Measurements from ENCODE around the gene CDT1. TPM values are rescaled to one million over a fixed set of nuclear protein-coding genes. Genes with fewer than 3 reads are reported as not detected.

Gene CDT1
- total and polyA plus RNA-seq, 4 donors = 0.05 to 1.5 (median 0.94) TPM

DNA sequence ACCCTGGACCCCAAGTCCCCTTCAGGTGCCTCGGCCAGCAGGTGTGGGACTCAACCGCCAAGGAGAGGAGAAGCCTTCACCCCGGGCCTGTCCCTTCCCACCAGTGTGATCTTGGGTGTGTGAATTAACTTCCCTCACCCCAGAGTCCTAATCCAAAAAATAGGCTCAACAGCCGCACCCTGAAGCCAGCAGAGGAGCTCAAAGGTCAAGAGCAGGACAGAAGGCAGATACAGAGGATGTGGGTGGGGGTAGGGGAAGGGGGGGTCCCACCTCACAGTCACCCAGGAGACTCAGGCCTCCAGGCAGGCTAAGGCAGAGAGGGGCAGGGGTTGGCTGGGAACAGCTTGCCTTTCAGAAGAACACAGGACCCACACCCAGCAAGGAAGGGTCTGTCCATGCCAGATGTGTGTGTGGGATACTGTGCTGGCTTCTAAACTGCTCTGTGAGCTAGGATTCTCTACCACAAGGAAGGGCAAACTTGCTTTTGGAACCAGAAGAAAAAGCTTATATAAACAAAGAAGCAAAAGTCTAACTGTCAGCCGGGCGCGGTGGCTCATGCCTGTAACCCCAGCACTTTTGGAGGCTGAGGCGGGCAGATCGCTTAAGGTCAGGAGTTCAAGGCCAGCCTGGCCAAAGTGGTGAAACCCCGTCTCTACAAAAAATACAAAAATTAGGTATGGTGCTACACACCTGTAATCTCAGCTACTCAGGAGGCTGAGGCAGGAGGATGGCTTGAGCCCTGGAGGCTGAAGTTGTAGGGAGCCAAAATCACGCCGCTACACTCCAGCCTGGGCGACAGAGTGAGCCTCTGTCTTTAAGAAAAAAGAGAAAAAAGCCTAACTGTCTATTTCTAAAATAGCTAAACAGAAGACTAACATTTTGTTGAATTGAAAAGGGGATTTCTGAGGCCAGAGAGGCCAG, 23.2 kb upstream of the CDT1 start:
- H3K36me3 ChIP-seq (ENCODE audit: control insufficient read depth in 1 of 2, insufficient read depth in 2 of 2, low read length in 1 of 2) = no peaks in the 10 kb centered on the region
- intact Hi-C loops (cut with DNase I) = loop anchor here in 1 of 2 donors (10.0 kb wide), 1 partner anchor 326 kb away; the partner anchor contains the start of gene ZFPM1
- WGBS, 2 donors = 90 to 93% methylated on average over 13 of the region's 13 CpGs
- no peak overlapping the region for H3K4me3 ChIP-seq (ENCODE audit: low read length in 2 of 2)
- H3K9me3 ChIP-seq (ENCODE audit: control insufficient read depth, low read length) = no peaks in the 10 kb centered on the region
- ATAC-seq (ENCODE audit: low FRiP score) (no peak), DNase-seq (no peak)
- no peaks in the 10 kb centered on the region for H3K4me1 ChIP-seq (ENCODE audit: control insufficient read depth in 1 of 2, insufficient read depth in 2 of 2, low read length in 2 of 2)
- H3K27ac ChIP-seq (ENCODE audit: low read depth in 1 of 2, low read length in 2 of 2) = no peak overlapping the region
- H3K27me3 ChIP-seq (ENCODE audit: control insufficient read depth in 1 of 2, insufficient read depth in 2 of 2, low read length in 1 of 2) = no peaks in the 10 kb centered on the region

DNA sequence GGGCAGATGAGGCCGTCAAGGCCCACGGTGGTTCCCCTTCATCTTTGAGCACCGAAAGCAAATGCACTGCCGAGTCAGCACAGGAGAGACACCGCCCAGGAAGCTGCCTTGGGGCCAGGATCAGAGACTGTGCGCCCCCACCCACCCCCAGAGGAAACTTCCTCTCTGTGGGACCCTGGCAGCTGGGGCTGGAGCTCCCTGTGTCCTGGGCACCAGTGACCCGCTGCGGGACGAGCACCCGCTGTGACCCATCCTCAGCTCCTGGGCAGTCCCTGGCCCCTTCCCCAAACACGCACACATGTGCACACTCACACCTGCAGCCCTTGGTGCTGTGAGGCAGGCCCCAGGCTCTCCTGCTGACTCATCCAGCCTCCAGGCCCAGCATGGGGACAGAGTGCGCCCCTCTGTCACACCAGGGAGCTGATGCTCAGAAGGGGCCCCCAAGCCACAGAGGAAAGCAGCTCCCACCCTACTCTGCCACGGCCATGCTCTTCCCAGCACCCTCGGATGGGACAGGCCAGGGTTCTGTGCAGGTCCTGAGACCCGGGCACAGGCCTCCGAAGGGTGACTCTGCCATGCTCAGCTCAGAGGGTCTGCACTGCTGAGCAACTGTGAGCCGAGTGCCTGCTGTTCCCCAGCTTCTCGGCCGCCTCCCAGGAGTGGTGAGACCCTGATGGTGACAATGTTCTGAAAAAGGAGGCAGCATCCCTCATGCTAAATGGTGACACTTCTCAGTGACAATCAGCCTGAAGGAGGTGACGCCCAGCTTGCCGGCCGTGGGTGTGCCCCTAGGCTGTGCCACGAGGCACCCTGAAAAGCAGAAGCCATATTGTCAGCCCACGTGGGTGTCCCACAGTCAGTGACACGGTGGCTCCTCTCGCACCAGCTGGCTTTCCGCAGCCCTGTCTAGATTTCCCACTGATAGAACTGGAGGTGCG, 22.2 kb upstream of the CDT1 start:
- no peaks in the 10 kb centered on the region for H3K27me3 ChIP-seq (ENCODE audit: control insufficient read depth in 1 of 2, insufficient read depth in 2 of 2, low read length in 1 of 2)
- H3K9me3 ChIP-seq (ENCODE audit: control insufficient read depth, low read length) = no peaks in the 10 kb centered on the region
- H3K4me3 ChIP-seq (ENCODE audit: low read length in 2 of 2) = no peak overlapping the region
- H3K36me3 ChIP-seq (ENCODE audit: control insufficient read depth in 1 of 2, insufficient read depth in 2 of 2, low read length in 1 of 2) = no peaks in the 10 kb centered on the region
- no peaks in the 10 kb centered on the region for H3K4me1 ChIP-seq (ENCODE audit: control insufficient read depth in 1 of 2, insufficient read depth in 2 of 2, low read length in 2 of 2)
- DNase-seq (peak in 1 of 2 donors; percentile 77), ATAC-seq (ENCODE audit: low FRiP score) (no peak)
- WGBS, 2 donors = 87 to 89% methylated on average over 28 of the region's 28 CpGs
- intact Hi-C loops (cut with DNase I) = loop anchor here (2.0 to 10.0 kb wide), 2 partner anchors 39 to 327 kb away; partner anchors contain the start of gene ZFPM1 (in 1 of the 2)
- H3K27ac ChIP-seq (ENCODE audit: low read depth in 1 of 2, low read length in 2 of 2) = no peak overlapping the region

DNA sequence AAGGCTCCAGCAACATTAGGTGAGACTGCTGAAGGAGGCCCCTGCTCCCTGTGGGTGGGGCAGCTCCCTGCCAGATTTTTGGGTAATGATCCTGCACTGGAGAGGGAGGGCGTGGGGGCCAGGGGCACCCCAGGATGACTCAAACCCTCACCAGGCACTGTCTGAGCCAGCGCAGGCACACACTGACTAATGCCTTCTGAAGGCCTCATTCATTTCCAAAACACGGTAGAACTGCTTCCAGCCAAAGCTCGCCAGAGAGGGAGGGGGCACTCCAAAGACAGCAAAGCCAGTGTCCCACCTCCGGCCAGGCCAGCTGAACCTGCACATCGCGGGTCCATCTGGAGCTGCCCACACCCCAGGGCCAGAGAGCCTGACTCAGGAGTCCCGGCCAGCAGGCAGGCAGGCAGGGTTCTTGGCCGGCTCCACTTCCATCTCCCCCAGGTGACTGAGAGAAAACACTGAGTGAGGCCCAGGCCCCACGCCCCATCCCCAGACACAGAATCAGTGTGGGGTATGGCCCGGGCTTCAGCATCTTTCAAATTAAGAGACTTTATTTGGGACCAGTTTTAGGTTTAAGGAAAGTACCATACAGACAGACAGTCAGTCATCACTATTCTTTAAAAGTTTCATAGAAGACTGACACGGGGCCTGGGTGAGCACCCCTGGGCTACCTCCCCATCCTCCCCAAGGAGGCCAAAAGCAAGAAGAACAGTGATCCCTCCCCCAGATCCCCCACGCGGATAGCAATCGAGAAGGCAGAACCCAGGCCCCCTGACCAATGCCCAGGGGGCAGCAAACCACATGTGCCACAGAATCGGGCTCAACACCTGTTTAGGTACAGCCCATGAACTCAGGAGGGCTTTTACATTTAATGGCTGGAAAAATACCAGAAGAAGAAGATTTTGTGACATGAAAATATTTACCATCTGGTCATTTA, 20.9 kb upstream of the CDT1 start:
- Histone ChIP-seq H3K36me3 (ENCODE audit: control insufficient read depth in 1 of 2, insufficient read depth in 2 of 2, low read length in 1 of 2) (no peaks in the 10 kb centered on the region), H3K27me3 (ENCODE audit: control insufficient read depth in 1 of 2, insufficient read depth in 2 of 2, low read length in 1 of 2) (no peaks in the 10 kb centered on the region), H3K4me1 (ENCODE audit: control insufficient read depth in 1 of 2, insufficient read depth in 2 of 2, low read length in 2 of 2) (no peaks in the 10 kb centered on the region), H3K4me3 (ENCODE audit: low read length in 2 of 2) (no peak overlapping the region), H3K27ac (ENCODE audit: low read depth in 1 of 2, low read length in 2 of 2) (peak overlapping the region in 1 of 2 donors; percentile 80), H3K9me3 (ENCODE audit: control insufficient read depth, low read length) (no peaks in the 10 kb centered on the region)
- ATAC-seq (ENCODE audit: low FRiP score) (no peak), DNase-seq (no peak)
- intact Hi-C loops (cut with DNase I) = loop anchor here (2.0 to 10.0 kb wide), 2 partner anchors 40 to 328 kb away; partner anchors contain the start of gene ZFPM1 (in 1 of the 2)
- 35 to 40% methylated on average over 16 of the region's 16 CpGs for WGBS, 2 donors

DNA sequence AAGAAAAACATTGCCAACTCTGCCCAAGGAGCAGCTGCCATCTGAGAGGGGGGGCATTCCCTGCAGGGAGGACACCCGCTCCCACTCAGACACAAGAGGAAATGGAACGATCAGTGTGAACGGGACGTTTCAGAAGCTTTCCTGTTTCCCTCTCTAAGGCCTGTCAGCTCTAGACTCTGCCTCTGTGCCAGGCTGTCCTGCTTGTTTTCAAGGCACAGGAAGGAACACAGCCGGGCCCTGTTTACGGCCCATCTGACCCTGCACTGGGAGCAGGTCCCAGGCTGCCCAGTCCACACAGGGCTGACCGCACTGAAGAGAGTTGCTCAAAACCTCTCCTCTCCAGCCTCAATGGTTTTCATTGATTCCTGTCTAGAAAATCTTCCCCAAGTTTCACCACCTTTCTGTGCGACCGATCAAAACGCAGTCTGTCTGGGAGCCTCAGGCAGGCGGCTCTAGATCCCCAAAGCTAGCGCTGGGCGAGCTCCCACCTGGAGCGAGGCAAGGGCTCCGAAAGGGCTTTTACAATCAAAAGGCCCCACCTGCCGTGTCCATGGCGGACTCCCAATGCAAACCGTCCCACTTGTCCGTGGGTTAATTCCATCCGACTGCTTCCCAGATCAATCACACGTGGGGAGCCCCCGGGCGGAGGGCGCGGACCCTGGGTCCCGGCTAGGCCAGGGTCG, 20.1 kb upstream of the CDT1 start:
- Histone ChIP-seq H3K27ac (ENCODE audit: low read depth in 1 of 2, low read length in 2 of 2) (peak overlapping the region in 1 of 2 donors; percentile 80), H3K9me3 (ENCODE audit: control insufficient read depth, low read length) (no peaks in the 10 kb centered on the region), H3K4me1 (ENCODE audit: control insufficient read depth in 1 of 2, insufficient read depth in 2 of 2, low read length in 2 of 2) (no peaks in the 10 kb centered on the region), H3K36me3 (ENCODE audit: control insufficient read depth in 1 of 2, insufficient read depth in 2 of 2, low read length in 1 of 2) (no peaks in the 10 kb centered on the region), H3K27me3 (ENCODE audit: control insufficient read depth in 1 of 2, insufficient read depth in 2 of 2, low read length in 1 of 2) (no peaks in the 10 kb centered on the region), H3K4me3 (ENCODE audit: low read length in 2 of 2) (peak overlapping the region; percentile 79 to 92)
- DNase-seq (no peak), ATAC-seq (ENCODE audit: low FRiP score) (peak; percentile 61)
- 40 to 43% methylated on average over 27 of the region's 27 CpGs for WGBS, 2 donors
- intact Hi-C loops (cut with DNase I) = loop anchor here (2.0 to 10.0 kb wide), 3 partner anchors 39 to 329 kb away; partner anchors contain the start of gene ZFPM1 (in 1 of the 2)

DNA sequence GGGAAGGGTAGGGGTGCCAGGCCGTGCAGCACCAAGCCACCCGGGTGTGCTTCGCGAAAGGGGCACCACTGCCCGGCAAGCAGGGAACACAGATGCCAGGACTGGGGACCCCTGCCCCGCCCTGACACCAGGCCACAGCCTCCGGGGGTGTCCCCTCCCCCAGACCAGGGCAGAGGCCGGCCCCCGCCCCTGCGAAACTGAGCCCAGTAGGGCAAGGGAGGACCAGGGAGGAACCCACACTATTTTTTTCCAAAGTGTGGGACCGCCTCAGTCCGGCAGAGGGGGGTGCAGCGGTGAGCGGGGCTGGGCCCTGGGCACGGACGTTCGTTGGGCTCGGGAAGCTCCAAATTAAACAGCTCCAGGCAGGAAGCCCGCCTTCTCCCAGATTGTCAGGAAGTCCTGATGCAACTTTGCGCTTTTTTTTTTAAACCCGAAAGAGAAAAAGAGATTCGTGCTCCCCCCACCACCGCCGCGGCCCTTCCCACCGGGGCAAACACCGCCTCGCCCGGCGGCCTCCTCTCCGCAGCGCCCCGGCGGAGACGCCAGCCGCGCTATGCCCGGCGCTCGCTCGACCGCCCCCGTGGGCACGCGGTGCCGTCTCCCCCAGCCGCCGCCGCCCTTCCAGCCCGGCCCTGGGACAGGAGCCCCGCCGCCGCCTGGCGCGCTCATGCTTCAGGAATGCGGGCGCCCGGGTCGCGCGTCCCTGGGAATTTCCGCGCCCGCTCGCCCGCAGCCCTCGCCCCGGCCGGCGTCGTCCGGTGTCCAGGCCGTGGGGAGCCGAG, 19.3 kb upstream of the CDT1 start:
- Histone ChIP-seq H3K27ac (ENCODE audit: low read depth in 1 of 2, low read length in 2 of 2) (peak overlapping the region in 1 of 2 donors; percentile 80), H3K4me1 (ENCODE audit: control insufficient read depth in 1 of 2, insufficient read depth in 2 of 2, low read length in 2 of 2) (no peaks in the 10 kb centered on the region), H3K9me3 (ENCODE audit: control insufficient read depth, low read length) (no peaks in the 10 kb centered on the region), H3K27me3 (ENCODE audit: control insufficient read depth in 1 of 2, insufficient read depth in 2 of 2, low read length in 1 of 2) (no peaks in the 10 kb centered on the region), H3K4me3 (ENCODE audit: low read length in 2 of 2) (peak overlapping the region; percentile 79 to 92), H3K36me3 (ENCODE audit: control insufficient read depth in 1 of 2, insufficient read depth in 2 of 2, low read length in 1 of 2) (no peaks in the 10 kb centered on the region)
- ATAC-seq (ENCODE audit: low FRiP score) = peak; percentile 84
- 2% methylated on average over 66 to 74 of the region's 74 CpGs for WGBS, 2 donors
- peak; percentile 87 to 91 for DNase-seq
- intact Hi-C loops (cut with DNase I) = loop anchor here in 1 of 2 donors (2.0 to 10.0 kb wide), 2 partner anchors 39 to 329 kb away; partner anchors contain the start of gene ZFPM1

DNA sequence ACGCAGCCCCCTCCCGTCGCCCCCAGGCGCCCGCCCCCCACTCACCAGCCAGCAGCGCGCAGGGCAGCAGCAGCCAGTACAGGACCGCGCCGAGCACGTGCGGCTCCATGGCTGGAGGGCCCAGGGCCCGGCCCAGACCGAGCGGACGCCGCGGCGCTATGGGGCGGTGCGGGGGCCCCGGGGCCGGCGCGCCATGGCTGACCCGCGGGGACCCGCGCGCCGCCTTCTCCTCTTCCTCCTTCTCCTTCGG, 18.8 kb upstream of the CDT1 start:
- Histone ChIP-seq H3K36me3 (ENCODE audit: control insufficient read depth in 1 of 2, insufficient read depth in 2 of 2, low read length in 1 of 2) (no peaks in the 10 kb centered on the region), H3K9me3 (ENCODE audit: control insufficient read depth, low read length) (no peaks in the 10 kb centered on the region), H3K4me3 (ENCODE audit: low read length in 2 of 2) (peak overlapping the region; percentile 79 to 92), H3K27me3 (ENCODE audit: control insufficient read depth in 1 of 2, insufficient read depth in 2 of 2, low read length in 1 of 2) (no peaks in the 10 kb centered on the region), H3K4me1 (ENCODE audit: control insufficient read depth in 1 of 2, insufficient read depth in 2 of 2, low read length in 2 of 2) (no peaks in the 10 kb centered on the region), H3K27ac (ENCODE audit: low read depth in 1 of 2, low read length in 2 of 2) (peak overlapping the region in 1 of 2 donors; percentile 60)
- intact Hi-C loops (cut with DNase I) = loop anchor here in 1 of 2 donors (2.0 to 10.0 kb wide), 2 partner anchors 40 to 330 kb away; partner anchors contain the start of gene ZFPM1
- DNase-seq (no peak), ATAC-seq (ENCODE audit: low FRiP score) (peak; percentile 35)
- WGBS, 2 donors = 0 to 1% methylated on average over 17 to 32 of the region's 32 CpGs

Measured in aorta (tissue), 5 donors.